ENCODE data around the gene DNAAF6.

The DNAAF6 gene

DNA sequence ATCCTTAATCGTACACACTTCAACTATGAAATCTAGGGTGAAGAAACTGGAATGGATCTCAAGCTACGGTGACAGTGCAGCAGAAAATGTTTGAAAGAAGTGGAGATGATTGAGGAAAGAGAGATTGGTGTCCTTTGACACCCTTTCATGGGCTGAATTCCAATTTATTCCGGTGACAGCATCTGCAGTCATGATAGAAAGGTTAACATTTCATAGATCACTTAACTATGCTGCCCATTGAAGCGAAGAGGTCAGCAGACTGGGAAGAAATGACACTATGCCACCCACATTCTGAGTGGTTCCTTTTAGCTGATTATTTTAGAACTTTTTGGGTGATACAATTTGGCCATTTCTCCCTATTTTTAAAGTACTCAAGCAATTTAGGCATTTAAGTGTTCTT lies 82.3 kb downstream of the DNAAF6 start:
- no peak for DNase-seq
- Histone ChIP-seq H3K36me3 (ENCODE audit: control insufficient read depth, insufficient read depth, low read length) (no peaks in the 10 kb centered on the region), H3K4me3 (ENCODE audit: insufficient read depth, low read depth, low read length, poor library complexity, severe bottlenecking) (no peak overlapping the region), H3K9me3 (ENCODE audit: control insufficient read depth, low read length) (no peaks in the 10 kb centered on the region), H3K4me1 (ENCODE audit: control insufficient read depth, insufficient read depth, low read length, poor library complexity, severe bottlenecking) (no peaks in the 10 kb centered on the region), H3K27ac (ENCODE audit: insufficient read depth, low read length, poor library complexity, severe bottlenecking) (no peak overlapping the region), H3K27me3 (replicated peaks; ENCODE audit: control insufficient read depth, insufficient read depth, low read length, poor library complexity, severe bottlenecking) (no peaks in the 10 kb centered on the region)

DNA sequence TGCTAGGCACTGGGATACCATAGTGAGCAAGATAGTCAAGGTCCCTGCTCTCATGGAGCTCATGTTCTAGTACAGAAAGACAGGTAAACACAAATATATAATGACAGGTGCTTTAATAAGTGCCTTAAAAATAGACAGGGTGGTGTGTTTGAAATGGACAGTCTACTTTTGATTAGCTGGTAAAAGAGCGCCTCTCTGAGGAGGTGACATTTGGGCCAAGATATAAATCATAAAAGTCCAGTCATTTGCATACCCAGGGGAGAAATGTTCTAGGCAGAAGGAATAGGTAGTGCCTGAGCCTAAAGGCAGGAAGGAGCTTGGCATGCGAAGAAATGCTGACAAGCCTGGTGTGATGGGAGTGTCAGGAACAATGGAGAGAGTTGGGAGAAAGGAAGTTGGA lies 83.6 kb downstream of the DNAAF6 start:
- no peak overlapping the region for H3K4me3 ChIP-seq (ENCODE audit: insufficient read depth, low read depth, low read length, poor library complexity, severe bottlenecking)
- no peaks in the 10 kb centered on the region for H3K27me3 ChIP-seq (replicated peaks; ENCODE audit: control insufficient read depth, insufficient read depth, low read length, poor library complexity, severe bottlenecking)
- H3K36me3 ChIP-seq (ENCODE audit: control insufficient read depth, insufficient read depth, low read length): no peaks in the 10 kb centered on the region
- no peak overlapping the region for H3K27ac ChIP-seq (ENCODE audit: insufficient read depth, low read length, poor library complexity, severe bottlenecking)
- DNase-seq: no peak
- H3K4me1 ChIP-seq (ENCODE audit: control insufficient read depth, insufficient read depth, low read length, poor library complexity, severe bottlenecking): no peaks in the 10 kb centered on the region
- no peaks in the 10 kb centered on the region for H3K9me3 ChIP-seq (ENCODE audit: control insufficient read depth, low read length)

- no peak overlapping the region for H3K4me3 ChIP-seq (ENCODE audit: insufficient read depth, low read depth, low read length, poor library complexity, severe bottlenecking)
- H3K27ac ChIP-seq (ENCODE audit: insufficient read depth, low read length, poor library complexity, severe bottlenecking): no peak overlapping the region
- H3K9me3 ChIP-seq (ENCODE audit: control insufficient read depth, low read length): no peaks in the 10 kb centered on the region
- peaks cover 2% of the 10 kb centered on the region for H3K27me3 ChIP-seq (replicated peaks; ENCODE audit: control insufficient read depth, insufficient read depth, low read length, poor library complexity, severe bottlenecking)
- H3K4me1 ChIP-seq (ENCODE audit: control insufficient read depth, insufficient read depth, low read length, poor library complexity, severe bottlenecking): no peaks in the 10 kb centered on the region
- no peaks in the 10 kb centered on the region for H3K36me3 ChIP-seq (ENCODE audit: control insufficient read depth, insufficient read depth, low read length)
- DNase-seq: no peak
These were observed 86.6 kb downstream of the DNAAF6 start for GRCh38 chrX:107293056-107293455.
